SK-N-SH (cell line): ENCODE measurements around the gene RESF1. TPM values are rescaled to one million over a fixed set of nuclear protein-coding genes. Genes with fewer than 3 reads are reported as not detected.

Source experiments
- CTCF ChIA-PET: fragments of 300-600, 350-600 bp; formaldehyde crosslinking; extraction: SDS; loops from one replicate; lab custom pipeline; 2021; lab: Yijun Ruan, JAX
- POLR2A ChIA-PET: fragments of 350-600 bp; sonication (Branson Sonifier 250); formaldehyde crosslinking; extraction: SDS; loops from one replicate; lab custom pipeline; 2020; ENCODE audit warnings: antibody characterized with exemption, inconsistent platforms; lab: Yijun Ruan, JAX
- DNase-seq: peaks from one replicate; pipeline ENCODE4 v3.0.0; 2012
- H2AFZ ChIP-seq: fragments of 200-600 bp; sonication (generic); 2 replicates; pipeline ENCODE4 v1.8.1; 2016; ENCODE audit warnings: antibody characterized with exemption, mild to moderate bottlenecking, low read depth
- H3F3A ChIP-seq: fragments of 200-600 bp; sonication (generic); replicated peaks from 2 replicates; pipeline ENCODE3; 2016; ENCODE audit warnings: antibody characterized with exemption, mild to moderate bottlenecking; ENCODE audit not compliant: insufficient read depth
- H3K27ac ChIP-seq, 2 experiments: fragments of 200-500 bp in 1 of 2; fragments of 200-600 bp in 1 of 2; sonication (Bioruptor generic) in 1 of 2; sonication (generic), shearing (Covaris generic) in 1 of 2; 2 replicates each; pipeline versions ENCODE4 v1.5.1 to v1.6.1; 2014 to 2016; ENCODE audit warnings: low read depth in 2 of 2, inconsistent platforms in 1 of 2, low read length in 1 of 2, mild to moderate bottlenecking in 1 of 2, mixed read lengths in 1 of 2
- H3K27me3 ChIP-seq: fragments of 200-600 bp; sonication (generic), shearing (Covaris generic); 2 replicates; pipeline ENCODE4 v1.6.1; 2016; ENCODE audit warnings: mixed run types; ENCODE audit not compliant: insufficient read depth
- H3K36me3 ChIP-seq, 2 experiments: fragments of 200-500 bp in 1 of 2; fragments of 200-600 bp in 1 of 2; sonication (Bioruptor generic) in 1 of 2; sonication (generic) in 1 of 2; replicated peaks in 1 of 2; 2 replicates each; pipeline versions ENCODE3 to v1.5.1; 2014 to 2016; ENCODE audit warnings: low read length in 1 of 2, mild to moderate bottlenecking in 1 of 2; ENCODE audit not compliant: insufficient read depth in 2 of 2, control insufficient read depth in 1 of 2
- H3K4me1 ChIP-seq, 2 experiments: fragments of 200-500 bp in 1 of 2; fragments of 200-600 bp in 1 of 2; sonication (Bioruptor generic) in 1 of 2; sonication (generic), shearing (Covaris generic) in 1 of 2; 2 replicates each; pipeline versions ENCODE4 v1.5.1 to v1.6.1; 2014 to 2016; ENCODE audit warnings: low read depth in 1 of 2, low read length in 1 of 2, mixed run types in 1 of 2; ENCODE audit not compliant: insufficient read depth in 2 of 2, control insufficient read depth in 1 of 2
- H3K4me2 ChIP-seq: fragments of 200-600 bp; sonication (generic), shearing (Covaris generic); 2 replicates; pipeline ENCODE4 v1.6.1; 2017; ENCODE audit warnings: mixed run types
- H3K4me3 ChIP-seq, 2 experiments: fragments of 200-500 bp in 1 of 2; fragments of 200-600 bp in 1 of 2; sonication (Bioruptor generic) in 1 of 2; sonication (generic), shearing (Covaris generic) in 1 of 2; 2 replicates each; pipeline versions ENCODE4 v1.5.1 to v1.8.1; 2014 to 2016; ENCODE audit warnings: low read depth in 2 of 2, inconsistent platforms in 1 of 2, low read length in 1 of 2, mild to moderate bottlenecking in 1 of 2, mixed read lengths in 1 of 2, moderate library complexity in 1 of 2
- H3K79me2 ChIP-seq: fragments of 200-600 bp; sonication (generic); 2 replicates; pipeline ENCODE4 v1.8.1; 2017; ENCODE audit warnings: mild to moderate bottlenecking; ENCODE audit not compliant: insufficient read depth
- H3K9ac ChIP-seq: fragments of 200-600 bp; sonication (generic); 2 replicates; pipeline ENCODE4 v1.6.1; 2017; ENCODE audit warnings: mixed run types
- H3K9me2 ChIP-seq: fragments of 200-600 bp; sonication (generic); 2 replicates; pipeline ENCODE4 v1.6.1; 2017; ENCODE audit warnings: mixed run types
- H3K9me3 ChIP-seq: fragments of 200-600 bp; sonication (generic); 2 replicates; pipeline ENCODE4 v1.6.1; 2017; ENCODE audit warnings: mixed run types, mild to moderate bottlenecking, moderate library complexity
- H4K20me1 ChIP-seq: fragments of 200-600 bp; sonication (generic); 2 replicates; pipeline ENCODE4 v1.6.1; 2017; ENCODE audit warnings: mild to moderate bottlenecking, mixed run types; ENCODE audit not compliant: insufficient read depth
- ELF1 ChIP-seq: IDR thresholded peaks from 2 replicates; pipeline ENCODE4 v1.4.0; 2012
- FOXJ3 ChIP-seq: sonication (generic); formaldehyde crosslinking; IDR thresholded peaks from 2 replicates; pipeline ENCODE4 v1.5.1; 2020; ENCODE audit warnings: mild to moderate bottlenecking, missing genetic modification reagents
- FOXM1 ChIP-seq: IDR thresholded peaks from 2 replicates; pipeline ENCODE4 v1.4.0; 2012; ENCODE audit warnings: low read depth, mild to moderate bottlenecking
- GATA2 ChIP-seq: sonication (generic); formaldehyde crosslinking; IDR thresholded peaks from 2 replicates; pipeline ENCODE4 v1.5.0; 2020; ENCODE audit warnings: mild to moderate bottlenecking, missing genetic modification reagents
- JUND ChIP-seq: IDR thresholded peaks from 2 replicates; pipeline ENCODE4 v1.4.0; 2012
- MXI1 ChIP-seq: IDR thresholded peaks from 2 replicates; pipeline ENCODE4 v1.6.1; 2012; ENCODE audit warnings: mild to moderate bottlenecking, low read depth, low read length, improper control_type of control experiment
- NRF1 ChIP-seq: IDR thresholded peaks from 2 replicates; pipeline ENCODE4 v1.6.1; 2012; ENCODE audit warnings: low read depth, mild to moderate bottlenecking, low read length
- RCOR1 ChIP-seq: fragments of 150-350 bp; IDR thresholded peaks from 2 replicates; pipeline ENCODE4 v1.6.1; 2017; ENCODE audit warnings: antibody characterized with exemption, low read length
- RXRA ChIP-seq: IDR thresholded peaks from 2 replicates; pipeline ENCODE4 v1.4.0; 2012; ENCODE audit warnings: low read depth, mild to moderate bottlenecking, borderline replicate concordance
- TCF12 ChIP-seq: IDR thresholded peaks from 2 replicates; pipeline ENCODE4 v1.4.0; 2012
- YY1 ChIP-seq: IDR thresholded peaks from 2 replicates; pipeline ENCODE4 v1.4.0; 2012; ENCODE audit warnings: low read depth, mild to moderate bottlenecking
- WGBS: methylation state at CpG from one replicate; pipeline ENCODE4 v1.1.6; 2017; ENCODE audit warnings: low lambda C conversion rate; 5-methylcytosine and 5-hydroxymethylcytosine counted together
- polyA plus RNA-seq, 3 experiments: library from polyadenylated mRNA; depleted of rRNA; stranded (reverse); fragments of >200 nt; gene quantifications; 2 replicates each; pipeline ENCODE4 v1.2.3, GENCODE V29; 2012
- TF ChIP-seq, protein P1 (sequence below): IDR thresholded peaks from 2 replicates; pipeline ENCODE4 v1.4.0; 2012; ENCODE audit warnings: low read depth, borderline replicate concordance
- TF ChIP-seq, protein P2 (sequence below): IDR thresholded peaks from 2 replicates; pipeline ENCODE4; 2012
- TF ChIP-seq, protein P3 (sequence below): fragments of 150-350 bp; IDR thresholded peaks from 2 replicates; pipeline ENCODE4 v1.6.1; 2016; ENCODE audit warnings: mild to moderate bottlenecking, low read depth, low read length
- TF ChIP-seq, protein P4 (sequence below): fragments of 200-600 bp; sonication (generic); IDR thresholded peaks from 2 replicates; pipeline ENCODE4 v1.6.1; 2017; ENCODE audit warnings: antibody characterized with exemption, mild to moderate bottlenecking, moderate library complexity

RESF1 gene
- polyA plus RNA-seq, 1 of the 3 experiments (the other 2 are of a cell fraction) = 4.9 TPM

DNA sequence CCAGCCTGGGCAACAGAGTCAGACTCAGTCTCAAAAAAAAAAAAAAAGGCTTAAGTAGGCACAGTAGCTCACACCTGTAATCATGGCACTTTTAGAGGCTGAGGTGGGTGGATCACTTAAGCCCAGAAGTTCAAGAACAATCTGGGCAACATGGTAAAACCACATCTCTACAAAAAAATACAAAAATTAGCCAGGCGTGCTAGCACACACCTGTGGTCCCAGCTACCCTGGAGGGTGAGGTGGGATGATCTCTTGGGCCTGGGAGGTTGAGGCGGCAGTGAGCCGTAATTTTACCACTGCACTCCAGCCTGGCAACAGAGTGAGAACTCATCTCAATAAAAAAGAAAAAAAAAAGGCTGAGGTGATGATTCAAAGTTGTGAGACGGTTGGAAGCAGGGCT lies 9.1 kb upstream of the RESF1 start:
- H3K9me2 ChIP-seq = no peaks in the 10 kb centered on the region
- no peaks in the 10 kb centered on the region for H3K79me2 ChIP-seq
- WGBS = 72% methylated on average over 4 of the region's 4 CpGs
- H3K9me3 ChIP-seq = no peaks in the 10 kb centered on the region; the same call in 1 of the 2 replicates
- H3K27me3 ChIP-seq = no peaks in the 10 kb centered on the region
- H4K20me1 ChIP-seq = no peaks in the 10 kb centered on the region
- H3K4me1 ChIP-seq = no peaks in the 10 kb centered on the region
- no peak overlapping the region for H3K27ac ChIP-seq
- no peak overlapping the region for H3K9ac ChIP-seq
- no peak overlapping the region for H3K4me2 ChIP-seq
- TF ChIP-seq, protein P1, sequence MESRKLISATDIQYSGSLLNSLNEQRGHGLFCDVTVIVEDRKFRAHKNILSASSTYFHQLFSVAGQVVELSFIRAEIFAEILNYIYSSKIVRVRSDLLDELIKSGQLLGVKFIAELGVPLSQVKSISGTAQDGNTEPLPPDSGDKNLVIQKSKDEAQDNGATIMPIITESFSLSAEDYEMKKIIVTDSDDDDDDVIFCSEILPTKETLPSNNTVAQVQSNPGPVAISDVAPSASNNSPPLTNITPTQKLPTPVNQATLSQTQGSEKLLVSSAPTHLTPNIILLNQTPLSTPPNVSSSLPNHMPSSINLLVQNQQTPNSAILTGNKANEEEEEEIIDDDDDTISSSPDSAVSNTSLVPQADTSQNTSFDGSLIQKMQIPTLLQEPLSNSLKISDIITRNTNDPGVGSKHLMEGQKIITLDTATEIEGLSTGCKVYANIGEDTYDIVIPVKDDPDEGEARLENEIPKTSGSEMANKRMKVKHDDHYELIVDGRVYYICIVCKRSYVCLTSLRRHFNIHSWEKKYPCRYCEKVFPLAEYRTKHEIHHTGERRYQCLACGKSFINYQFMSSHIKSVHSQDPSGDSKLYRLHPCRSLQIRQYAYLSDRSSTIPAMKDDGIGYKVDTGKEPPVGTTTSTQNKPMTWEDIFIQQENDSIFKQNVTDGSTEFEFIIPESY = no peak
- TF ChIP-seq RXRA = no peak
- no peak for TF ChIP-seq YY1
- TF ChIP-seq NRF1 = no peak
- TF ChIP-seq JUND = no peak
- TF ChIP-seq FOXJ3 = no peak
- TF ChIP-seq, protein P2, sequence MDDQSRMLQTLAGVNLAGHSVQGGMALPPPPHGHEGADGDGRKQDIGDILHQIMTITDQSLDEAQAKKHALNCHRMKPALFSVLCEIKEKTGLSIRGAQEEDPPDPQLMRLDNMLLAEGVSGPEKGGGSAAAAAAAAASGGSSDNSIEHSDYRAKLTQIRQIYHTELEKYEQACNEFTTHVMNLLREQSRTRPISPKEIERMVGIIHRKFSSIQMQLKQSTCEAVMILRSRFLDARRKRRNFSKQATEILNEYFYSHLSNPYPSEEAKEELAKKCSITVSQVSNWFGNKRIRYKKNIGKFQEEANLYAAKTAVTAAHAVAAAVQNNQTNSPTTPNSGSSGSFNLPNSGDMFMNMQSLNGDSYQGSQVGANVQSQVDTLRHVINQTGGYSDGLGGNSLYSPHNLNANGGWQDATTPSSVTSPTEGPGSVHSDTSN = no peak
- no peak for TF ChIP-seq MXI1
- TF ChIP-seq ELF1 = no peak
- TF ChIP-seq RCOR1 = no peak
- TF ChIP-seq, protein P3, sequence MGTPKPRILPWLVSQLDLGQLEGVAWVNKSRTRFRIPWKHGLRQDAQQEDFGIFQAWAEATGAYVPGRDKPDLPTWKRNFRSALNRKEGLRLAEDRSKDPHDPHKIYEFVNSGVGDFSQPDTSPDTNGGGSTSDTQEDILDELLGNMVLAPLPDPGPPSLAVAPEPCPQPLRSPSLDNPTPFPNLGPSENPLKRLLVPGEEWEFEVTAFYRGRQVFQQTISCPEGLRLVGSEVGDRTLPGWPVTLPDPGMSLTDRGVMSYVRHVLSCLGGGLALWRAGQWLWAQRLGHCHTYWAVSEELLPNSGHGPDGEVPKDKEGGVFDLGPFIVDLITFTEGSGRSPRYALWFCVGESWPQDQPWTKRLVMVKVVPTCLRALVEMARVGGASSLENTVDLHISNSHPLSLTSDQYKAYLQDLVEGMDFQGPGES = no peak
- TF ChIP-seq, protein P4, sequence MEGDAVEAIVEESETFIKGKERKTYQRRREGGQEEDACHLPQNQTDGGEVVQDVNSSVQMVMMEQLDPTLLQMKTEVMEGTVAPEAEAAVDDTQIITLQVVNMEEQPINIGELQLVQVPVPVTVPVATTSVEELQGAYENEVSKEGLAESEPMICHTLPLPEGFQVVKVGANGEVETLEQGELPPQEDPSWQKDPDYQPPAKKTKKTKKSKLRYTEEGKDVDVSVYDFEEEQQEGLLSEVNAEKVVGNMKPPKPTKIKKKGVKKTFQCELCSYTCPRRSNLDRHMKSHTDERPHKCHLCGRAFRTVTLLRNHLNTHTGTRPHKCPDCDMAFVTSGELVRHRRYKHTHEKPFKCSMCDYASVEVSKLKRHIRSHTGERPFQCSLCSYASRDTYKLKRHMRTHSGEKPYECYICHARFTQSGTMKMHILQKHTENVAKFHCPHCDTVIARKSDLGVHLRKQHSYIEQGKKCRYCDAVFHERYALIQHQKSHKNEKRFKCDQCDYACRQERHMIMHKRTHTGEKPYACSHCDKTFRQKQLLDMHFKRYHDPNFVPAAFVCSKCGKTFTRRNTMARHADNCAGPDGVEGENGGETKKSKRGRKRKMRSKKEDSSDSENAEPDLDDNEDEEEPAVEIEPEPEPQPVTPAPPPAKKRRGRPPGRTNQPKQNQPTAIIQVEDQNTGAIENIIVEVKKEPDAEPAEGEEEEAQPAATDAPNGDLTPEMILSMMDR = no peak
- TF ChIP-seq TCF12 = no peak
- TF ChIP-seq FOXM1 = no peak
- TF ChIP-seq GATA2 (CRISPR knock-in tag) = no peak
- no peak overlapping the region for H2AFZ ChIP-seq
- DNase-seq = no peak
- no peaks in the 10 kb centered on the region for H3F3A ChIP-seq
- no peaks in the 10 kb centered on the region for H3K36me3 ChIP-seq
- POLR2A ChIA-PET = no interaction called here
- H3K4me3 ChIP-seq = no peak overlapping the region
- CTCF ChIA-PET = no interaction called here
